ENCODE data around the gene TMEM253.
A peak's percentile ranks its signal among the peaks of the same experiment; 100 is the strongest.

Gene TMEM253

GRCh38 chr14:21071225-21072030, 29.4 kb upstream of the TMEM253 start:
- peak; percentile 51 for DNase-seq

DNA sequence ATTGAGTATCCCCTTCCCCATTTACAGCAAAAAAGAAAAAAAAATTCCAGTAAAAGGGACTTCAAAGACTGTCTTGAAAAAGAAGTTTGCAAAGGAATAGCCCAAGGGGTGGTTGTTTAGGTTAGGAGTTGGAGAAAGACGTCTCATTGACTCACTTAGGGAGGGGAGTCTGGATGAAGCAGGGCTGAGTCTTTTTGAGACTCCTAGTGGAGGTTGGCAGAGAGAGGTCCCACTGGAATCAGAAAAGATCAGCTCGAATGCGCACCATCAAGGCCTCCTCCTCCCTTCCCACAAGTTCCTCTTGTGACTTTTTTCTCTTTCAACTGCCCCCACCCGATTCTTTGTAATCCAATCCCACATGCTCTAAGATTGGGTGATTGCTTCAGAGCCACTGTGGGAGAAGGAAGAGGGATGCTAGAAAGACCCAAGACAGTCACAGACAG, 28.8 kb upstream of the TMEM253 start:
- DNase-seq, result no peak

DNA sequence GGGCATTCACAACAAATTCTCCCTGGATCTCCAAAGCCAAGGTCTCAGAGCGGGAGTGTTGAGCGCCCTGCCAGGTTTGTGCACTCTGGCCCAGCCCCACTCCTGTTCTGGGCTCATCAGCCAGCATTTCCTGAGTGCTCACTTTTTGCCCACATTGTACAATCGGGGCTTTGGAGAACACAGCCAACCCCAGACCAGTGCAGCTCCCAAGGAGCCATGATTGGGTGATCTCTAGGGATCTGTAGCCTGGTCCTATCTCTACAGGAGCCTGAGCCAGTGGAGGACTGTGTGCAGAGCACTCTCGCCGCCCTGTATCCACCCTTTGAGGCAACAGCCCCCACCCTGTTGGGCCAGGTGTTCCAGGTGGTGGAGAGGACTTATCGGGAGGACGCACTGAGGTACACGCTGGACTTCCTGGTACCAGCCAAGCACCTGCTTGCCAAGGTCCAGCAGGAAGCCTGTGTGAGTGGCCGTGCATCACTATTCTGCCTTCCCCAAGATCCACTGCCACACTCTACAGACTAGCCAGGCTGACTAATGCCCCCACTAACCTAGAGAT, 28.0 kb upstream of the TMEM253 start:
- DNase-seq, result no peak

- DNase-seq, result no peak
Observed at GRCh38 chr14:21073921-21074320, 26.9 kb upstream of the TMEM253 start.

DNA sequence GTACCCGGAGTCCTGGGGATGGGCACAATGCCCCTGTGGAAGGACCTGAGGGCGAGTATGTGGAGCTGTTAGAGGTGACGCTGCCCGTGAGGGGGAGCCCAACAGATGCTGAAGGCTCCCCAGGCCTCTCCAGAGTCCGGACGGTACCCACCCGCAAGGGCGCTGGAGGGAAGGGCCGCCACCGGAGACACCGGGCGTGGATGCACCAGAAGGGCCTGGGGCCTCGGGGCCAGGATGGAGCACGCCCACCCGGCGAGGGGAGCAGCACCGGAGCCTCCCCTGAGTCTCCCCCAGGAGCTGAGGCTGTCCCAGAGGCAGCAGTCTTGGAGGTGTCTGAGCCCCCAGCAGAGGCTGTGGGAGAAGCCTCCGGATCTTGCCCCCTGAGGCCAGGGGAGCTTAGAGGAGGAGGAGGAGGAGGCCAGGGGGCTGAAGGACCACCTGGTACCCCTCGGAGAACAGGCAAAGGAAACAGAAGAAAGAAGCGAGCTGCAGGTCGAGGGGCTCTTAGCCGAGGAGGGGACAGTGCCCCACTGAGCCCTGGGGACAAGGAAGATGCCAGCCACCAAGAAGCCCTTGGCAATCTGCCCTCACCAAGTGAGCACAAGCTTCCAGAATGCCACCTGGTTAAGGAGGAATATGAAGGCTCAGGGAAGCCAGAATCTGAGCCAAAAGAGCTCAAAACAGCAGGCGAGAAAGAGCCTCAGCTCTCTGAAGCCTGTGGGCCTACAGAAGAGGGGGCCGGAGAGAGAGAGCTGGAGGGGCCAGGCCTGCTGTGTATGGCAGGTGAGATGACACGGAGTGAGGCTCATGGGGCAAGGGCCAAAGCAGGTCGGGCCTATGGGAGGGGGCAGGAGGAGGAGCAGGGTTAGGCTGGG, 26.2 kb upstream of the TMEM253 start:
- DNase-seq, result no peak

DNA sequence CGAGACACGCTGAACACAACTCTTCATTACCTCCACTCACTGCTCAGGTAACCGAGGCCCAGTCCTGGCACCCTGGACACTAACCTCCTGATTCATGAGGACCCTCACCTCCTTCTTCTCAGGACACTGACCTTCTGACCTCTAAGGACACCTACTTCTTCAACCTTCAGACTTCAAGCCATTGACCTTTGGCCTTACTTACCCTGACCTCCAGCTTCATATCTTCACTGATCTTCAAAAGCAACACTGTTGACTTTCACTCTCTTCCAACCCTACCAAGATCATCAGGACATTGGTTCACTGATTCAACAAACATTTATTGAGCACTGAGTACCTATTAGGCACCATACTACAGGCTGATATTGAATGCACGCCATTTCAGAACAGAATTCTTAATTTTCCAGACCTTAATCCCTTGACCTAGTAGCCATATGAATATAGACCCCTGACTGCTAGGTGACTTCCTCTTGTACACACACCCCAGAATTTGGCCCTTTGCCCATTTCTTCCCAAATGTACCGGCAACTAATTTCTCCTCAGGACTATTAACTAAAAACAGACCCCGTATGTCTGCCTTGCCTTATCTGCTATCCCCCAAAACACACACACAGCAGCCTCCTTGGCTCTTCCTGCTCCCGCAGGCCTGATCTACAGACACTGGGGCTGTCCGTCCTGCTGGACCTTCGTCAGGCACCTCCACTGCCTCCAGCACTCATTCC, 25.0 kb upstream of the TMEM253 start:
- no peak for DNase-seq

DNA sequence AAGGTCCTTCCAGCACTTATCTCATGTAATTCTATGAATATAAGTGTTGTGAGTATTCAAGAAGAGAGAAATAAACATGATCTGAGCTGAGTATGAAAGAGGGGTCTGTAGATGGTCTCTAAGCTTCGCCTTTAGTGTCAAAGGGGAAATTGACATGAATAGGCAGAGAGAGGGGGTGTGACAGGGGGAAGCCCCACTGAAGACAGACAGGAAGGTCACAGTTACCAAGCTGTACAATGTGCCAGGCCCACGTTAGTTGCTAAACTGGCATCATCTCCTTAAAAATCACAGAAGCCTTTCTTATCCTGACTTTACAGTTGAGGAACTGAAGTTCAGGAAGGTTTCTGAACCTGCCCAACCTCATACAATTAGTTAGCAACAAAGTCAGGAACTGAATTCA, 23.2 kb upstream of the TMEM253 start:
- DNase-seq, result no peak

- no peak for DNase-seq
Observed at GRCh38 chr14:21078287-21078686, 22.6 kb upstream of the TMEM253 start.

DNA sequence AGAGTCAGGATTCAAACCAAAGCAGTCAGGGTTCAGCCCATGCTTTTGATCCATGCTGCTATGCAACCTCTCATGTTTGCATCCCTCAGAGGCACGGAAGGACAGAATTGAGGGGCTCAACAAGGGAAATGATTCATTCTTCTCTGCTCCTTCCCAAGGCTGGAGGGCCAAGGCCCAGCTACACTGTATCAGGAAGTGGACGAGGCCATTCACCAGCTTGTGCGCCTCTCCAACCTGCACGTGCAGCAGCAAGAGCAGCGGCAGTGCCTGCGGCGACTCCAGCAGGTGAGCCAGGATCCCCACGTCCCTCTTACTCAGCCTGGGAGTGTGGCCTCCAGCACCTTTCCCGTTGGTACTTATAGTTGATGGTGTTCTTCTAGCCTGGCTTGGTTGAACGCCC, 22.1 kb upstream of the TMEM253 start:
- no peak for DNase-seq

DNA sequence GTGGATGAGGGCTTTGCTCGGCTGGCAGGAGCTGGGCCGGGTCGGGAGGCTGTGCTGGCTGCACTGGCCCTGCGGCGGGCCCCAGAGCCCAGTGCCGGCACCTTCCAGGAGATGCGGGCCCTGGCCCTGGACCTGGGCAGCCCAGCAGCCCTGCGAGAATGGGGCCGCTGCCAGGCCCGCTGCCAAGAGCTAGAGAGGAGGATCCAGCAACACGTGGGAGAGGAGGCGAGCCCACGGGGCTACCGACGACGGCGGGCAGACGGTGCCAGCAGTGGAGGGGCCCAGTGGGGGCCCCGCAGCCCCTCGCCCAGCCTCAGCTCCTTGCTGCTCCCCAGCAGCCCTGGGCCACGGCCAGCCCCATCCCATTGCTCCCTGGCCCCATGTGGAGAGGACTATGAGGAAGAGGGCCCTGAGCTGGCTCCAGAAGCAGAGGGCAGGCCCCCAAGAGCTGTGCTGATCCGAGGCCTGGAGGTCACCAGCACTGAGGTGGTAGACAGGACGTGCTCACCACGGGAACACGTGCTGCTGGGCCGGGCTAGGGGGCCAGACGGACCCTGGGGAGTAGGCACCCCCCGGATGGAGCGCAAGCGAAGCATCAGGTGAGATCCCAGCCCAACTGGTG, 19.2 kb upstream of the TMEM253 start:
- DNase-seq, result no peak

DNA sequence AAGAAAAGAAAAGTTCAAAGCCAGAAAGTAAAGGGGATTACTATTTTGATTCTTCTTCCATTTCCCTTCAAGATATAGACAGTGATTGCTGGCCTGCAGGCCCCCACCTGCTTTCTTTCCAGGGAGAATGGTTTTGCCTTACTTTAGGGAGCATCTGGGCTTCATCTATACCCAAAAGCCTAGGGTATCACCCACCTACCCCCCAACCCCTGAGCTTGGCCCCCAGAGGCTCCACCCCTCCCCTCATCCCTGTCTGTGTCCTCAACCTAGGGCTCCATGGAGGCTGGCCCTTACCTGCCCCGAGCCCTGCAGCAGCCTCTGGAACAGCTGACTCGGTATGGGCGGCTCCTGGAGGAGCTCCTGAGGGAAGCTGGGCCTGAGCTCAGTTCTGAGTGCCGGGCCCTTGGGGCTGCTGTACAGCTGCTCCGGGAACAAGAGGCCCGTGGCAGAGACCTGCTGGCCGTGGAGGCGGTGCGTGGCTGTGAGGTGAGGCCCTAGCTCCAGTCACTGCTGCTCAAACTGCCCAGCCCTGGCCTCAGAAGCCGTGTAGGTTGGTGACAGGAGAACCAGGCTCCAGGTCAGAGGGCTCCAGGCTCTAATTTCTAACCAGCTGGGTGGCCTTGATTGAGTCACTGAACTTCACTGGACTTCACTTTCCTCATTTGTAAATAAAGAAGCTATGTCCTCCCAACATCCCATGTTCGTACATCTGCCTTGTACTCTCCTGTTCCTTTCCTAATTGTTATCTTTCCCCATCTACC, 17.1 kb upstream of the TMEM253 start:
- no peak for DNase-seq

DNA sequence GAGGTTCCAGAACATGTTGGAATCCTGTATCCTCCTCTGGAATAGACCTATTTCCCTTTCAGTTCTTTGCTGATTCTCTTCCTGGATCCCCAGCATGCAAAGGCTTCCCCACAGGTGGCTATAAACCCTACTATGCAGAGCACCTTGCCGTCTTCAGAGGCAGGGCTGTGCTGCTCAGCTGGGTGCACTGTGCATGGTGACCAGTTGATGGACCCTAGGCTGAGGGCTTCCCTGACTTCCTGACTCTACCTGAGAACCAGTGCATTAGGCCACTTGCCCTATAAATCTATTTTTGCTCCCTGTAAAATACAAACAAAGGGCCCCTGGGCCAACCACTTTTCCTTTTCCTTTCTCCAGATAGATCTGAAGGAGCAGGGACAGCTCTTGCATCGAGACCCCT, 16.5 kb upstream of the TMEM253 start:
- no peak for DNase-seq

DNA sequence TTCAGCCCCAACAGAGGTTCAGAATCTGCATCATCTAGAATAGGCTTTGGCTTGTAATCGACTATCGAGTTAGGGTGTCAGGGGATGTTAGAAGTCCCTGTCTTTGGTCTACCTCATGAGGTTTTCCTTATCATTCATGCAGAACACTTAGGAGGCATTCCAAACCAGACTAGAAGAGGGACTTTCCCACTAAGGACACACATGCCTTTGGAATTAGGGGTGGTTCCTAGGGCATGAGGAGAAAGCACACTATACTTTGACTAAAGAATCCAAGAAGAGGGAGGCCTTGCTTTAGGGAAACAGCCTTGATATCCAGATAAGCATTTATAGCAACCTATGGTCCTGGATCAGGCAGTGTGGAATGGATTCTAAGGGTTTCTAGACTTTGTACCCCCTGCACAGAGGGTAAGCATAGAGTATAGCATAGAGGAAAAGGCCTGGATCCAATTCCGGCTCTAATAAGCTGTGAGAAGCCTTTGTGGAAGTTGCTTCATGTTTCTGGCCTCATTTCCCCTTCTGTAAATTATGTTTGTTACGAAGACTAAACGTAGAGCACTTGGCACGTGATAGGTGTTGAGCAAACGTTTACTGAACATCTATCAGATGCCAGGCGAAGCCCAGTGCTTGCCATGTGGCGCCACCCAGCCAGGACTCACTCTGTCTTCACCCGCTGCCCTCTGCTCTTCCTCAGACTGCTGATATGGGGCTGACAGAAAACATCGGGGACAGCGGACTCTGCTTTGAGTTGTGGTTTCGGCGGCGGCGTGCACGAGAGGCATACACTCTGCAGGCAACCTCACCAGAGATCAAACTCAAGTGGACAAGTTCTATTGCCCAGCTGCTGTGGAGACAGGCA, 15.6 kb upstream of the TMEM253 start:
- no peak for DNase-seq

DNA sequence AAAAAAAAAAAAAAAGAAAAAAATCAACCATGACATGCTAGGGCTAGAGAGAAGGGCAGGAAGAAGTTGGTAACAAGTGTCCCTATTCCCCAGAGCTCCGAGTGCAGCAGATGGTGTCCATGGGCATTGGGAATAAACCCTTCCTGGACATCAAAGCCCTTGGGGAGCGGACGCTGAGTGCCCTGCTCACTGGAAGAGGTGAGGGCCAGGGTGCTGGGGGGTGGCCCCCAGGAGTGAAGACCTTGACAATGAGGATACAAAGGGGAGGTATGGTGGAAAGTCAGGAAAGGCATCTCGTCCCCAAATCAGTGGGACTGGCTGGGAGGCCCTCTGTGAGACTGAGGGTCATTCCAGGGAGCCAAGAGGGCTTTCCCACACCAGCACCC, 14.0 kb upstream of the TMEM253 start:
- DNase-seq, result no peak

- DNase-seq, result peak; percentile 61
Observed at GRCh38 chr14:21087294-21088091, 13.4 kb upstream of the TMEM253 start.

GRCh38 chr14:21088687-21089086, 12.2 kb upstream of the TMEM253 start:
- no peak for DNase-seq

- DNase-seq, result no peak
Observed at GRCh38 chr14:21089271-21089670, 11.6 kb upstream of the TMEM253 start.

DNA sequence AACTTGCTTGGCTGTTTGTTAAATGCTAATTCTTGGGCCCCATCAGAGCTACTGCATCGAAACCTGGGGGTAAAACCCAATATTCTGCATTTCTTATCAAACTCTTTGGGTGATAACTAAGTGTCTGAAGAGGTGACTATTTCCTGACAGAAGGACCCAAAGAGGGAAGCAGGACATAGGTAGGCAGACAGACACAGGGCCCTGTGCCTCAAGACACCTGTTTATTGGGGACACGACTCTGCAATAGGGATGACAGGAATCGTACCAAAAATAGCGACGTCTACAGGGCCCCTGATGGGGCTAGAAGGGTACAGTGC, 11.0 kb upstream of the TMEM253 start:
- no peak for DNase-seq

DNA sequence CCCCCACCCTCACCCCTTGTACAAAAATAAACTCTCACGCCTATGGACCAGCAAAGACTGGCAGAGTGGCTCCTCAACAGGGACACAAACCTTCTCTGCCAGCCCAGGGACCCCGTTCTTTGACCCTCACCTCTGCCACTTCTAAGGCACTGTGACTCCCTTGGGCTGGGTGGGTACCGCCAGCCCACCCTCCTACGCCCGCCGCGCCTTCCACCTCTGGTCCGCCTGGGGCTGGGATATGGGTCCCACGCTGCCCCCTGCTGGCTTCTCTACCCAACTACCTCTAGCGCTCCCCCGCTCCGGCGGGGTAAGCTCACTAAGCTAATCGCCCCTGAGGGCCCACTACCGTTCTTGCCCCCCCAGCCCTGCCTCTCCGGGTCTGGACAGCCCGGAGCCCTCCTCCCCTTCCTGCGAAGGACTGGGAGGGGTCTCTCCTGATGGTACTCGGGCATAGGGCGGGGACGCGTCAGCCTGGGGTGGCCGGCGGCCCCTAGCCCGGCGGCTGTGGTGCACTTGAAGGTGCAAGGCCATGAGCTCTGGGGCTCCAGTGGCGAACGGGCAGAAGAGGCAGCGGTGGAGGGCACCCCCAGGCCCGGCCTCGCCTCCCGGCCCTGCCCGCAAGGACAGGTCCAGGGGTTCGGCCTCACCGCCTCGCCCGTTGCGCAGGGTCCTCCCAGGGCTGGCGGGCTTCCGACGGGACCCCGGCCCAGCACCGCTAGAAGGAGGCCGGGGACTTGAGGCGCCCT, 10.5 kb upstream of the TMEM253 start:
- peak; percentile 48 for DNase-seq
